Measurements from ENCODE around the gene AKNAD1. TPM values are rescaled to one million over a fixed set of nuclear protein-coding genes. Genes with fewer than 3 reads are reported as not detected.

The AKNAD1 gene
- total RNA-seq, 4 donors from 2014 or later: 2.2 to 6.5 (median 2.7) TPM; not detected in 1

- Histone ChIP-seq H3K27me3 (no peaks in the 10 kb centered on the region), H3K36me3 (no peaks in the 10 kb centered on the region), H3K4me1 (peaks cover 23% of the 10 kb centered on the region), H3K27ac (peak overlapping the region; percentile 88), H3K9me3 (no peaks in the 10 kb centered on the region), H3K4me3 (peak overlapping the region; percentile 76)
- WGBS: 19% methylated on average over 4 of the region's 4 CpGs
- DNase-seq (ENCODE audit: low spot score in 2 of 2): no peak
- TF ChIP-seq POLR2A (IDR thresholded peaks at IDR 0.05) (no peak), CTCF (IDR thresholded peaks at IDR 0.05) (no peak)
Observed at GRCh38 chr1:108878160-108878469, 21.2 kb upstream of the AKNAD1 start.

GRCh38 chr1:108877348-108878159, 20.7 kb upstream of the AKNAD1 start:
- Histone ChIP-seq H3K4me1 (peaks cover 23% of the 10 kb centered on the region), H3K36me3 (no peaks in the 10 kb centered on the region), H3K27ac (peak overlapping the region; percentile 88), H3K9me3 (no peaks in the 10 kb centered on the region), H3K27me3 (no peaks in the 10 kb centered on the region), H3K4me3 (peak overlapping the region; percentile 76)
- 1% methylated on average over 30 of the region's 30 CpGs for WGBS
- TF ChIP-seq POLR2A (IDR thresholded peaks at IDR 0.05): no peak
- DNase-seq (ENCODE audit: low spot score in 2 of 2): no peak

GRCh38 chr1:108871050-108871724, 14.3 kb upstream of the AKNAD1 start:
- Histone ChIP-seq H3K36me3 (no peaks in the 10 kb centered on the region), H3K27me3 (no peaks in the 10 kb centered on the region), H3K9me3 (no peaks in the 10 kb centered on the region), H3K27ac (no peak overlapping the region), H3K4me3 (no peak overlapping the region), H3K4me1 (no peaks in the 10 kb centered on the region)
- TF ChIP-seq CTCF (IDR thresholded peaks at IDR 0.05): no peak
- TF ChIP-seq EP300 (IDR thresholded peaks at IDR 0.05): no peak
- TF ChIP-seq POLR2AphosphoS5 (IDR thresholded peaks at IDR 0.05): no peak
- no peak for TF ChIP-seq POLR2A (IDR thresholded peaks at IDR 0.05)
- 76% methylated on average over 5 of the region's 5 CpGs for whole genome bisulfite sequencing
- DNase-seq (ENCODE audit: low spot score in 2 of 2): no peak

GRCh38 chr1:108865316-108865910, 8.5 kb upstream of the AKNAD1 start:
- DNase-seq (ENCODE audit: low spot score in 2 of 2): no peak
- Histone ChIP-seq H3K4me1 (peaks cover 5% of the 10 kb centered on the region), H3K4me3 (no peak overlapping the region), H3K27me3 (no peaks in the 10 kb centered on the region), H3K9me3 (no peaks in the 10 kb centered on the region), H3K27ac (peak overlapping the region; percentile 22), H3K36me3 (no peaks in the 10 kb centered on the region)
- WGBS: 64% methylated on average over 4 of the region's 4 CpGs
- TF ChIP-seq EP300 (IDR thresholded peaks at IDR 0.05): no peak

GRCh38 chr1:108863984-108864383, 7.1 kb upstream of the AKNAD1 start:
- Histone ChIP-seq H3K27me3 (no peaks in the 10 kb centered on the region), H3K4me3 (no peak overlapping the region), H3K36me3 (no peaks in the 10 kb centered on the region), H3K27ac (no peak overlapping the region), H3K9me3 (no peaks in the 10 kb centered on the region), H3K4me1 (peaks cover 5% of the 10 kb centered on the region)
- no peak for DNase-seq (ENCODE audit: low spot score in 2 of 2)
- TF ChIP-seq EP300 (IDR thresholded peaks at IDR 0.05): no peak
- TF ChIP-seq CTCF (IDR thresholded peaks at IDR 0.05): no peak
- no peak for TF ChIP-seq POLR2A (IDR thresholded peaks at IDR 0.05)
- TF ChIP-seq POLR2AphosphoS5 (IDR thresholded peaks at IDR 0.05): no peak
- 95% methylated on average over 4 of the region's 4 CpGs for WGBS

Measured in suprapubic skin (tissue), 4 donors.